Liver (tissue), 9 donors: ENCODE measurements around the gene RYR1. TPM values are rescaled to one million over a fixed set of nuclear protein-coding genes. Genes with fewer than 3 reads are reported as not detected.

ENCODE experiments used
- DNase-seq: peaks from one replicate; pipeline ENCODE4 v3.0.0-alpha.2; 2017; ENCODE audit warnings: low spot score
- H3K27ac ChIP-seq, 2 donors: one replicate each; pipeline ENCODE4 v1.7.0; 2013; ENCODE audit warnings: inconsistent platforms in 2 of 2, low read length in 2 of 2, control low read depth in 1 of 2, low read depth in 1 of 2, mild to moderate bottlenecking in 1 of 2
- H3K27me3 ChIP-seq, 4 donors: one replicate each; pipeline versions ENCODE4 v1.6.1 to v1.7.0; 2013; ENCODE audit warnings: low read length in 3 of 4, inconsistent platforms in 1 of 4, mild to moderate bottlenecking in 1 of 4, moderate library complexity in 1 of 4; ENCODE audit not compliant: control insufficient read depth in 4 of 4, insufficient read depth in 4 of 4
- H3K36me3 ChIP-seq, 4 donors: one replicate each; pipeline versions ENCODE4 v1.6.1 to v1.7.0; 2013; ENCODE audit warnings: low read length in 3 of 4, mild to moderate bottlenecking in 3 of 4, low read depth in 1 of 4, moderate library complexity in 1 of 4; ENCODE audit not compliant: control insufficient read depth in 4 of 4, insufficient read depth in 3 of 4
- H3K4me1 ChIP-seq, 4 donors: one replicate each; pipeline versions ENCODE4 v1.6.1 to v1.7.0; 2013; ENCODE audit warnings: low read length in 3 of 4, mild to moderate bottlenecking in 3 of 4, moderate library complexity in 1 of 4; ENCODE audit not compliant: control insufficient read depth in 4 of 4, insufficient read depth in 4 of 4
- H3K4me3 ChIP-seq, 3 donors: one replicate each; pipeline versions ENCODE4 v1.6.1 to v1.7.0; 2013; ENCODE audit warnings: low read length in 3 of 3, control low read depth in 1 of 3, low read depth in 1 of 3, mild to moderate bottlenecking in 1 of 3
- H3K9ac ChIP-seq, 2 donors: one replicate each; pipeline ENCODE4 v1.7.0; 2013; ENCODE audit warnings: low read length in 2 of 2, mild to moderate bottlenecking in 2 of 2, moderate library complexity in 2 of 2, control low read depth in 1 of 2, low read depth in 1 of 2
- H3K9me3 ChIP-seq, 4 donors: one replicate each; pipeline versions ENCODE4 v1.6.1 to v1.7.0; 2013; ENCODE audit warnings: low read length in 3 of 4; ENCODE audit not compliant: control insufficient read depth in 4 of 4
- EGR1 ChIP-seq, 2 donors: IDR thresholded peaks; 2 replicates each; pipeline ENCODE4 v1.6.1; 2016 to 2018; ENCODE audit warnings: antibody characterized with exemption in 2 of 2, low read depth in 2 of 2
- FOXA1 ChIP-seq: IDR thresholded peaks from 2 replicates; pipeline ENCODE4 v1.6.1; 2016; ENCODE audit warnings: antibody characterized with exemption
- FOXA2 ChIP-seq: IDR thresholded peaks from 2 replicates; pipeline ENCODE4 v1.6.1; 2016; ENCODE audit warnings: antibody characterized with exemption
- GABPA ChIP-seq, 2 donors: IDR thresholded peaks in 1 of 2; conservative IDR thresholded peaks in 1 of 2; 2 replicates each; pipeline ENCODE4 v1.6.1; 2016; ENCODE audit warnings: antibody characterized with exemption in 2 of 2, mild to moderate bottlenecking in 1 of 2, moderate library complexity in 1 of 2
- HNF4A ChIP-seq, 2 donors: conservative IDR thresholded peaks; 2 replicates each; pipeline ENCODE4 v1.6.1; 2016; ENCODE audit warnings: antibody characterized with exemption in 2 of 2, mild to moderate bottlenecking in 2 of 2
- HNF4G ChIP-seq: IDR thresholded peaks from 2 replicates; pipeline ENCODE4 v1.6.1; 2016; ENCODE audit warnings: antibody characterized with exemption
- JUND ChIP-seq, 2 donors: IDR thresholded peaks; 2 replicates each; pipeline ENCODE4 v1.6.1; 2016; ENCODE audit warnings: antibody characterized with exemption in 2 of 2
- NR2F2 ChIP-seq: IDR thresholded peaks from 2 replicates; pipeline ENCODE4 v1.6.1; 2016; ENCODE audit warnings: antibody characterized with exemption
- RAD21 ChIP-seq, 2 donors: IDR thresholded peaks; 2 replicates each; pipeline ENCODE4 v1.6.1; 2016; ENCODE audit warnings: antibody characterized with exemption in 2 of 2, mild to moderate bottlenecking in 2 of 2
- REST ChIP-seq: IDR thresholded peaks from 2 replicates; pipeline ENCODE4 v1.6.1; 2016; ENCODE audit warnings: antibody characterized with exemption, mild to moderate bottlenecking
- RXRA ChIP-seq, 2 donors: IDR thresholded peaks; 2 replicates each; pipeline ENCODE4 v1.6.1; 2017 to 2018; ENCODE audit warnings: antibody characterized with exemption in 2 of 2, mild to moderate bottlenecking in 1 of 2
- SP1 ChIP-seq: IDR thresholded peaks from 2 replicates; pipeline ENCODE4 v1.6.1; 2018; ENCODE audit warnings: antibody characterized with exemption, mild to moderate bottlenecking
- TAF1 ChIP-seq: conservative IDR thresholded peaks from 2 replicates; pipeline ENCODE4 v1.6.1; 2016; ENCODE audit warnings: antibody characterized with exemption, mild to moderate bottlenecking
- YY1 ChIP-seq: IDR thresholded peaks from 2 replicates; pipeline ENCODE4 v1.6.1; 2016; ENCODE audit warnings: antibody characterized with exemption, mild to moderate bottlenecking
- ZBTB33 ChIP-seq: IDR thresholded peaks from 2 replicates; pipeline ENCODE4 v1.6.1; 2016; ENCODE audit warnings: antibody characterized with exemption
- WGBS: extraction: QIAGEN DNeasy Blood & Tissue Kit; methylation state at CpG from one replicate; pipeline ENCODE4 v1.1.7; 2013; 5-methylcytosine and 5-hydroxymethylcytosine counted together
- polyA plus RNA-seq, 2 donors: library from polyadenylated mRNA; stranded (reverse) in 1 of 2; unstranded in 1 of 2; fragments of 200-250 nt in 1 of 2; fragments of >200 nt in 1 of 2; fragmentation: Nextera tagmentation in 1 of 2; extraction: Ambion mirVana in 1 of 2; gene quantifications; one replicate each; pipeline versions ENCODE4 v1.2.1 to v1.2.3, GENCODE V29; 2013 to 2015
- total RNA-seq, 2 donors: library from RNA; depleted of rRNA; stranded (reverse); fragments of >200 nt; gene quantifications; one replicate each; pipeline ENCODE4 v1.2.3, GENCODE V29; 2014
- TF ChIP-seq, protein P1 (sequence below): fragments of 150-350 bp; IDR thresholded peaks from 2 replicates; pipeline ENCODE4 v1.5.1; 2017; ENCODE audit warnings: improper control_type of control experiment, low read depth, low read length; ENCODE audit not compliant: missing input control
- TF ChIP-seq, protein P2 (sequence below): IDR thresholded peaks from 2 replicates; pipeline ENCODE4 v1.6.1; 2016; ENCODE audit warnings: antibody characterized with exemption
- TF ChIP-seq, protein P3 (sequence below): IDR thresholded peaks from 2 replicates; pipeline ENCODE4 v1.6.1; 2016; ENCODE audit warnings: antibody characterized with exemption
- donor health status: healthy.
- donor health status: healthy.
- donor health status: healthy.
- donor health status: healthy.
- donor health status: healthy.

Gene RYR1
- total and polyA plus RNA-seq, 4 donors: 0.01 to 0.70 (median 0.29) TPM

GRCh38 chr19:38538793-38539528, 105.5 kb downstream of the RYR1 start:
- WGBS: 73% methylated on average over 6 of the region's 6 CpGs
- H3K36me3 ChIP-seq: no peaks in the 10 kb centered on the region
- H3K4me3 ChIP-seq: no peak overlapping the region
- no peak overlapping the region for H3K27ac ChIP-seq
- H3K9me3 ChIP-seq: peaks cover 2 to 13% (median 7%) of the 10 kb centered on the region in 4 donors
- DNase-seq: no peak
- H3K4me1 ChIP-seq: peaks cover 0 to 3% (median 1%) of the 10 kb centered on the region in 4 donors
- no peak overlapping the region for H3K9ac ChIP-seq
- no peaks in the 10 kb centered on the region for H3K27me3 ChIP-seq
- TF ChIP-seq FOXA1 (no peak), YY1 (no peak), SP1 (no peak), HNF4G (no peak), TAF1 (no peak), RAD21 (IDR thresholded peaks at IDR 0.05) (no peak), HNF4A (conservative IDR thresholded peaks at IDR 0.05) (no peak), RXRA (IDR thresholded peaks at IDR 0.05) (no peak), EGR1 (IDR thresholded peaks at IDR 0.05; ENCODE audit: low read depth in 2 of 2) (no peak), FOXA2 (no peak), JUND (IDR thresholded peaks at IDR 0.05) (no peak), GABPA (IDR thresholded peaks at IDR 0.05 in 1 of 2, conservative IDR thresholded peaks at IDR 0.05 in 1 of 2) (no peak), REST (no peak), ZBTB33 (no peak), NR2F2 (no peak)
- TF ChIP-seq, protein P1, sequence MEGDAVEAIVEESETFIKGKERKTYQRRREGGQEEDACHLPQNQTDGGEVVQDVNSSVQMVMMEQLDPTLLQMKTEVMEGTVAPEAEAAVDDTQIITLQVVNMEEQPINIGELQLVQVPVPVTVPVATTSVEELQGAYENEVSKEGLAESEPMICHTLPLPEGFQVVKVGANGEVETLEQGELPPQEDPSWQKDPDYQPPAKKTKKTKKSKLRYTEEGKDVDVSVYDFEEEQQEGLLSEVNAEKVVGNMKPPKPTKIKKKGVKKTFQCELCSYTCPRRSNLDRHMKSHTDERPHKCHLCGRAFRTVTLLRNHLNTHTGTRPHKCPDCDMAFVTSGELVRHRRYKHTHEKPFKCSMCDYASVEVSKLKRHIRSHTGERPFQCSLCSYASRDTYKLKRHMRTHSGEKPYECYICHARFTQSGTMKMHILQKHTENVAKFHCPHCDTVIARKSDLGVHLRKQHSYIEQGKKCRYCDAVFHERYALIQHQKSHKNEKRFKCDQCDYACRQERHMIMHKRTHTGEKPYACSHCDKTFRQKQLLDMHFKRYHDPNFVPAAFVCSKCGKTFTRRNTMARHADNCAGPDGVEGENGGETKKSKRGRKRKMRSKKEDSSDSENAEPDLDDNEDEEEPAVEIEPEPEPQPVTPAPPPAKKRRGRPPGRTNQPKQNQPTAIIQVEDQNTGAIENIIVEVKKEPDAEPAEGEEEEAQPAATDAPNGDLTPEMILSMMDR: no peak
- TF ChIP-seq, protein P2, sequence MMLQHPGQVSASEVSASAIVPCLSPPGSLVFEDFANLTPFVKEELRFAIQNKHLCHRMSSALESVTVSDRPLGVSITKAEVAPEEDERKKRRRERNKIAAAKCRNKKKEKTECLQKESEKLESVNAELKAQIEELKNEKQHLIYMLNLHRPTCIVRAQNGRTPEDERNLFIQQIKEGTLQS: no peak
- TF ChIP-seq, protein P3, sequence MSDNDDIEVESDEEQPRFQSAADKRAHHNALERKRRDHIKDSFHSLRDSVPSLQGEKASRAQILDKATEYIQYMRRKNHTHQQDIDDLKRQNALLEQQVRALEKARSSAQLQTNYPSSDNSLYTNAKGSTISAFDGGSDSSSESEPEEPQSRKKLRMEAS: no peak
